Right hindlimb (tissue), 1 donor: Measurements from ENCODE around the gene PCDH9.

Experiments used
- DNase-seq: peaks from one replicate; pipeline ENCODE4 v3.0.0-alpha.2; 2018

The PCDH9 gene

GRCh38 chr13:66704110-66704509 lies 526.0 kb downstream of the PCDH9 start:
- DNase-seq = no peak

GRCh38 chr13:66703597-66703996 lies 526.5 kb downstream of the PCDH9 start:
- no peak for DNase-seq

GRCh38 chr13:66700117-66700601 lies 530.0 kb downstream of the PCDH9 start:
- DNase-seq = no peak

- no peak for DNase-seq
Observed at GRCh38 chr13:66693656-66694055, 536.5 kb downstream of the PCDH9 start.

GRCh38 chr13:66691149-66691548 lies 539.0 kb downstream of the PCDH9 start:
- no peak for DNase-seq

GRCh38 chr13:66689628-66690027 lies 540.5 kb downstream of the PCDH9 start:
- DNase-seq = peak; percentile 21

- DNase-seq = peak; percentile 19
Observed at GRCh38 chr13:66689037-66689619, 541.0 kb downstream of the PCDH9 start.

- no peak for DNase-seq
Observed at GRCh38 chr13:66681403-66681802, 548.7 kb downstream of the PCDH9 start.

- DNase-seq = no peak
Observed at GRCh38 chr13:66680031-66680430, 550.1 kb downstream of the PCDH9 start.

GRCh38 chr13:66675620-66676019 lies 554.5 kb downstream of the PCDH9 start:
- DNase-seq = no peak

GRCh38 chr13:66673401-66673800 lies 556.7 kb downstream of the PCDH9 start:
- DNase-seq = no peak

GRCh38 chr13:66665991-66666390 lies 564.1 kb downstream of the PCDH9 start:
- peak; percentile 57 for DNase-seq

GRCh38 chr13:66663711-66664110 lies 566.4 kb downstream of the PCDH9 start:
- DNase-seq = no peak

- DNase-seq = no peak
Observed at GRCh38 chr13:66663206-66663605, 566.9 kb downstream of the PCDH9 start.

GRCh38 chr13:66661336-66661735 lies 568.8 kb downstream of the PCDH9 start:
- DNase-seq = no peak

GRCh38 chr13:66660468-66660813 lies 569.7 kb downstream of the PCDH9 start:
- no peak for DNase-seq

- DNase-seq = no peak
Observed at GRCh38 chr13:66659701-66660467, 570.3 kb downstream of the PCDH9 start.

GRCh38 chr13:66659286-66659685 lies 570.9 kb downstream of the PCDH9 start:
- DNase-seq = no peak

- DNase-seq = peak; percentile 79
Observed at GRCh38 chr13:66657165-66657881, 572.8 kb downstream of the PCDH9 start.

GRCh38 chr13:66655847-66656454 lies 574.2 kb downstream of the PCDH9 start:
- no peak for DNase-seq

GRCh38 chr13:66644855-66645460 lies 585.2 kb downstream of the PCDH9 start:
- DNase-seq = no peak

- no peak for DNase-seq
Observed at GRCh38 chr13:66640231-66640630, 589.9 kb downstream of the PCDH9 start.

- DNase-seq = no peak
Observed at GRCh38 chr13:66639044-66639443, 591.1 kb downstream of the PCDH9 start.
